Lung (tissue), 12 donors: ENCODE results near the gene MNX1. TPM values are rescaled to one million over a fixed set of nuclear protein-coding genes. Genes with fewer than 3 reads are reported as not detected.

Experiments used
- ATAC-seq: fragments of 200-7000 bp; cut with Tn5 transposase; one replicate; pipeline ENCODE4 v1.9.1; 2020; ENCODE audit warnings: moderate number of reproducible peaks; ENCODE audit not compliant: insufficient read depth, low FRiP score
- DNase-seq, 3 donors: peaks; one replicate each; pipeline ENCODE4 v3.0.0-alpha.2; 2013 to 2017
- H3K27ac ChIP-seq, 2 donors: one replicate each; pipeline ENCODE4 v1.5.1; 2013; ENCODE audit warnings: mild to moderate bottlenecking in 2 of 2, moderate library complexity in 2 of 2, control low read depth in 1 of 2, inconsistent platforms in 1 of 2, low read depth in 1 of 2, low read length in 1 of 2
- H3K27me3 ChIP-seq, 3 donors: one replicate each; pipeline ENCODE4 v1.5.1; 2013; ENCODE audit warnings: low read length in 2 of 3; ENCODE audit not compliant: control insufficient read depth in 3 of 3, insufficient read depth in 3 of 3
- H3K36me3 ChIP-seq, 4 donors: one replicate each; pipeline ENCODE4 v1.5.1; 2013; ENCODE audit warnings: low read length in 4 of 4, mild to moderate bottlenecking in 1 of 4, moderate library complexity in 1 of 4; ENCODE audit not compliant: control insufficient read depth in 4 of 4, insufficient read depth in 4 of 4
- H3K4me1 ChIP-seq, 5 donors: one replicate each; pipeline ENCODE4 v1.5.1; 2013; ENCODE audit warnings: low read length in 5 of 5, mild to moderate bottlenecking in 2 of 5, moderate library complexity in 1 of 5; ENCODE audit not compliant: control insufficient read depth in 5 of 5, insufficient read depth in 5 of 5
- H3K4me3 ChIP-seq: one replicate; pipeline ENCODE4 v1.5.1; 2013; ENCODE audit warnings: mild to moderate bottlenecking, control low read depth, moderate library complexity
- H3K9ac ChIP-seq, 2 donors: one replicate each; pipeline ENCODE4 v1.5.1; 2013; ENCODE audit warnings: low read length in 2 of 2, control low read depth in 1 of 2; ENCODE audit not compliant: insufficient read depth in 1 of 2
- H3K9me3 ChIP-seq, 4 donors: one replicate each; pipeline ENCODE4 v1.5.1; 2013; ENCODE audit warnings: low read length in 3 of 4, mild to moderate bottlenecking in 1 of 4, moderate library complexity in 1 of 4; ENCODE audit not compliant: control insufficient read depth in 4 of 4, insufficient read depth in 3 of 4
- CTCF ChIP-seq: IDR thresholded peaks from 2 replicates; pipeline ENCODE4 v1.5.1; 2012; ENCODE audit warnings: mild to moderate bottlenecking; ENCODE audit errors: control extremely low read depth, extremely low read depth
- WGBS, 2 donors: extraction: QIAGEN DNeasy Blood & Tissue Kit; methylation state at CpG; one replicate each; pipeline ENCODE4 v1.1.7; 2013; 5-methylcytosine and 5-hydroxymethylcytosine counted together
- polyA plus RNA-seq, 2 donors: library from polyadenylated mRNA; stranded (reverse); fragments of 200-250 nt; gene quantifications; one replicate each; pipeline ENCODE4 v1.2.1, GENCODE V29; 2013
- total RNA-seq, 2 donors: library from RNA; depleted of rRNA in 1 of 2; stranded (reverse); fragments of >200 nt in 1 of 2; gene quantifications; one replicate each; pipeline ENCODE4 v1.2.1, GENCODE V29; 2014 to 2021
- donor health status: control.
- donor health status: control.
- donor health status: Bipolar disorder and iron deficiency.
- donor health status: healthy.
- donor health status: DM: yes; HTN: yes; CAD: no.

The MNX1 gene
- total and polyA plus RNA-seq, 4 donors: 0.10 to 1.4 TPM; not detected in 2

GRCh38 chr7:157058068-157058467 is 47.6 kb upstream of the MNX1 start:
- Histone ChIP-seq H3K9me3 (peaks cover 0 to 15% (median 4%) of the 10 kb centered on the region in 4 donors), H3K27me3 (peaks cover 0 to 3% (median 2%) of the 10 kb centered on the region in 3 donors), H3K9ac (no peak overlapping the region), H3K4me3 (no peak overlapping the region), H3K27ac (no peak overlapping the region), H3K36me3 (no peaks in the 10 kb centered on the region), H3K4me1 (no peaks in the 10 kb centered on the region)
- no peak for TF ChIP-seq CTCF
- DNase-seq (no peak), ATAC-seq (no peak)
- WGBS, 2 donors: 75 to 78% methylated on average over 8 of the region's 8 CpGs

- Histone ChIP-seq H3K27me3 (peaks cover 0 to 3% (median 2%) of the 10 kb centered on the region in 3 donors), H3K9me3 (peaks cover 0 to 13% (median 4%) of the 10 kb centered on the region in 4 donors), H3K27ac (no peak overlapping the region), H3K4me1 (no peaks in the 10 kb centered on the region), H3K36me3 (no peaks in the 10 kb centered on the region), H3K4me3 (no peak overlapping the region), H3K9ac (no peak overlapping the region)
- DNase-seq (no peak), ATAC-seq (no peak)
- no peak for TF ChIP-seq CTCF
- WGBS, 2 donors: 70 to 77% methylated on average over 16 of the region's 16 CpGs
Measured at GRCh38 chr7:157056957-157057902, 46.8 kb upstream of the MNX1 start.

- ATAC-seq: no peak
- Histone ChIP-seq H3K36me3 (no peaks in the 10 kb centered on the region), H3K4me3 (no peak overlapping the region), H3K27me3 (peaks cover 0 to 3% (median 2%) of the 10 kb centered on the region in 3 donors), H3K9me3 (peaks cover 0 to 9% (median 2%) of the 10 kb centered on the region in 4 donors), H3K9ac (no peak overlapping the region), H3K27ac (no peak overlapping the region), H3K4me1 (no peaks in the 10 kb centered on the region)
- no peak for DNase-seq
- 84 to 85% methylated on average over 9 of the region's 9 CpGs for WGBS, 2 donors
- TF ChIP-seq CTCF: no peak
Measured at GRCh38 chr7:157056246-157056645, 45.8 kb upstream of the MNX1 start.
